K562 (cell line): ENCODE data around the gene NOA1. TPM values are rescaled to one million over a fixed set of nuclear protein-coding genes. Genes with fewer than 3 reads are reported as not detected.

Experiments
- AFF1 ChIP-seq, 2 experiments: fragments of 450-650 bp; IDR thresholded peaks; 2 replicates each; pipeline ENCODE4 v1.6.1; 2018; ENCODE audit warnings: mild to moderate bottlenecking in 2 of 2, low read depth in 1 of 2; ENCODE audit not compliant: partially characterized antibody in 2 of 2
- CHAMP1 ChIP-seq: fragments of 450-650 bp; IDR thresholded peaks from 2 replicates; pipeline ENCODE4 v1.6.1; 2016; ENCODE audit warnings: mild to moderate bottlenecking
- EP300 ChIP-seq: IDR thresholded peaks from 2 replicates; pipeline ENCODE4 v1.6.1; 2012; ENCODE audit warnings: low read length, improper control_type of control experiment
- MGA ChIP-seq: fragments of 450-650 bp; IDR thresholded peaks from 2 replicates; pipeline ENCODE4 v1.6.1; 2016; ENCODE audit warnings: mild to moderate bottlenecking, moderate library complexity
- MNT ChIP-seq, 2 experiments: fragments of 450-650 bp; conservative IDR thresholded peaks; 2 replicates each; pipeline ENCODE4 v1.6.1; 2017; ENCODE audit warnings: mild to moderate bottlenecking in 2 of 2, moderate library complexity in 2 of 2
- NFE2 ChIP-seq: IDR thresholded peaks from 2 replicates; pipeline ENCODE4 v1.6.1; 2014; ENCODE audit warnings: antibody characterized with exemption, low read depth
- TEAD1 ChIP-seq, 2 experiments: fragments of 450-650 bp in 1 of 2; sonication (generic) in 1 of 2; formaldehyde crosslinking; IDR thresholded peaks; 2 replicates each; pipeline versions ENCODE4 v1.4.0 to v1.8.0; 2020 to 2022; ENCODE audit warnings: mild to moderate bottlenecking in 2 of 2, missing genetic modification reagents in 1 of 2
- polyA plus RNA-seq, 8 experiments: library from polyadenylated mRNA; depleted of rRNA in 4 of 8; stranded (reverse) in 5 of 8; unstranded in 3 of 8; fragments of >200 nt; fragmentation: Nextera tagmentation in 2 of 8; fragmentation: Illumina TruSeq in 1 of 8; extraction: Ambion mirVana in 2 of 8; extraction: Trizol in 1 of 8; gene quantifications; 2 replicates each; pipeline versions ENCODE4 v1.2.1 to v1.2.3, GENCODE V29; 2011 to 2014; ENCODE audit warnings: inconsistent platforms in 1 of 8, missing spikeins in 1 of 8
- total RNA-seq, 7 experiments: library from RNA; depleted of rRNA in 6 of 7; stranded (reverse); fragments of >200 nt in 6 of 7; fragmentation: Illumina TruSeq in 2 of 7; extraction: Trizol in 2 of 7; gene quantifications; 2 replicates each; pipeline versions ENCODE4 v1.2.1 to v1.2.3, GENCODE V29; 2011 to 2021; ENCODE audit warnings: low replicate concordance in 1 of 7

The NOA1 gene
- total and polyA plus RNA-seq, 9 of the 15 experiments (the other 6 are each of a cell fraction or from before 2014, with no cell fraction given), result 2.6 to 26.6 (median 16.7) TPM

DNA sequence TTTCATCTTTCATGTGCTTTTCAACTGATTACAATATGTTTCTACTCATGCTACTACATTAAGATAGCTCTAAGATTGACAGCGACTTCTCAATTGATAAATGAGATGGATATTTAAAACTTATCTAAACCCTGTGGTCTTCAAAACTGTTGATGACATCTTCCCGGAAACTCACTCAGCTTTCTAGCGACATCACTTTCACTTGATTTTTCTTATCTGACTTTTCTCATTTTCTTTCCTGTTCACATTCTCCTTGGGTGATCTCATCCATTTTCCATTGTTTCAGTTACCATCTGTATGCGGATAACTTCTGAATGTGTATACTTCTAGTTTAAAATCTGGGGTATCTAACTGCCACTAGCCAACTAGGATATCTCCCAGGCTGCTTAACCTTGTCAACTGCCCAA, 4.4 kb upstream of the NOA1 start (continued):
- TF ChIP-seq AFF1 (IDR thresholded peaks at IDR 0.05; ENCODE audit: low read depth in 1 of 2, partially characterized antibody in 2 of 2) (peak in 1 of 2 experiments; percentile 34), CHAMP1 (peak; percentile 66; the same call in 1 of the 2 replicates), EP300 (peak; percentile 46; the same call in 1 of the 2 replicates), MGA (no peak), TEAD1 (CRISPR knock-in tag; IDR thresholded peaks at IDR 0.05) (peak in 1 of 2 experiments; percentile 73; a peak in 2 of 4 replicates), NFE2 (no peak), MNT (conservative IDR thresholded peaks at IDR 0.05) (0 out of 4 replicates have a peak, but pooled peaks of 1 of the 2 experiments have one; percentile 13)
